NCI-H146 (cell line): Measurements from ENCODE around the gene HLA-C.
A peak's percentile ranks its signal among the peaks of the same experiment; 100 is the strongest.
"Not testable (repeated sequence)": the region's sequence is repeated elsewhere in the genome, so short reads cannot be mapped to it uniquely, and the experiment has no call there.

Experiments used
- DNase-seq: peaks from one replicate; lab custom pipeline; 2025; lab: John Stamatoyannopoulos, UW

The HLA-C gene

DNA sequence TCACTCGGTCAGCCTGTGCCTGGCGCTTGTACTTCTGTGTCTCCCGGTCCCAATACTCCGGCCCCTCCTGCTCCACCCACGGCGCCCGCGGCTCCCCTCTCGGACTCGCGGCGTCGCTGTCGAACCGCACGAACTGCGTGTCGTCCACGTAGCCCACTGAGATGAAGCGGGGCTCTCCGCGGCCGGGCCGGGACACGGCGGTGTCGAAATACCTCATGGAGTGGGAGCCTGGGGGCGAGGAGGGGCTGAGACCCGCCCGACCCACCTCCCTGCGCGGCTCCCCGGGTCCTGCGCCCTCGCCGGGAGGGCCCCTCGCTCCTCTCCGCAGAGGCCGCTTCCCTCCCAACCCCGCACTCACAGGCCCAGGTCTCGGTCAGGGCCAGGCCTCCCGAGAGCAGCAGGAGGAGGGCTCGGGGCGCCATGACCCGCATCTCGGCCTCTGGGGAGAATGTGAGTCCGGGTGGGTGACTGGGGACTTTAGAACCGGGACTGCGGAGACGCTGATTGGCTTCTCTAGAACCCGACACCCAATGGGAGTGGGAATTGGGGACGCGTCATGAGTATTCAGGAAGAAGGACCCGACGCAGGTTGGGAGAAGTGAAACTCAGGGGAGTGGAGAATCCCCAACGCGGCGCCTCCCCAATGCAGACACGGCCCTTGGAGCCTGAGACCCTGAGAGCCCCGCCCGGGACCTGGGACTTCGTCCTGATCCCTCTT, at the start of gene HLA-C:
Gene HLA-C, minus strand, starts transcription at position 452 of the 717 bp plus-strand sequence. Its CDS starts 21 bp downstream, at position 431.
- peak; percentile 91 for DNase-seq

DNA sequence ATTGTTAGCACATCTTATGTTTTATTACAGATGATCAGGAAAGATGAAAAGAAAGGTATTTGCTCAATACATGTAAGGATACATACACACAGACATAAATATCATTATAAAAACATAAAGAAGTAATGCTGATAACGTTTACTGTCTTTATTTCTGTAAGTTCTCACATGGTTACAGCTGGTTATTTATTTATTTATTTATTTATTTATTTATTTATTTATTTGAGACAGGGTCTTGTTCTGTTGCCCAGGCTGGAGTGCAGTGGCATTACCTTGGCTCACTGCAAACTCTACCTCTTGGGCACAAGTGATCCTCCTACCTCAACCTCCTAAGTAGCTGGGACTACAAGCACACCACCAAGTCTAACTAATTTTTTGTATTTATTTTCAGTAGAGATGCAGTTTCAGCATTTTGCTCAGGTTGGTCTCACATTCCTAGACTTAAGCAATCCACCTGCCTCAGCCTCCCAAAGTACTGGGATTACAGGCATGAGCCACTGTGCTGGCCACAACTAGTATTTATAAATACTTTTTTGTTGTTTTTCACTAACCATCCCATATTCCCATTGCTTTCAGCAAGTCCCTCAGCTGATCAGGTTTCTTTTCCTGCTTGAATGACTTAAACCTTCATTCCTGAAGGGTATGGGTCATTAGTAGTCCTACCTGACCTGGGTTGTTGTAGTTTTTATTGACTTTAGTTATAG, 49.3 kb upstream of the HLA-C start:
- DNase-seq: no peak

GRCh38 chr6:31317036-31317435, 45.1 kb upstream of the HLA-C start:
- no peak for DNase-seq

GRCh38 chr6:31309641-31310040, 37.7 kb upstream of the HLA-C start:
- DNase-seq: no peak

- no peak for DNase-seq
These were observed 36.9 kb upstream of the HLA-C start for GRCh38 chr6:31308845-31309175.

DNA sequence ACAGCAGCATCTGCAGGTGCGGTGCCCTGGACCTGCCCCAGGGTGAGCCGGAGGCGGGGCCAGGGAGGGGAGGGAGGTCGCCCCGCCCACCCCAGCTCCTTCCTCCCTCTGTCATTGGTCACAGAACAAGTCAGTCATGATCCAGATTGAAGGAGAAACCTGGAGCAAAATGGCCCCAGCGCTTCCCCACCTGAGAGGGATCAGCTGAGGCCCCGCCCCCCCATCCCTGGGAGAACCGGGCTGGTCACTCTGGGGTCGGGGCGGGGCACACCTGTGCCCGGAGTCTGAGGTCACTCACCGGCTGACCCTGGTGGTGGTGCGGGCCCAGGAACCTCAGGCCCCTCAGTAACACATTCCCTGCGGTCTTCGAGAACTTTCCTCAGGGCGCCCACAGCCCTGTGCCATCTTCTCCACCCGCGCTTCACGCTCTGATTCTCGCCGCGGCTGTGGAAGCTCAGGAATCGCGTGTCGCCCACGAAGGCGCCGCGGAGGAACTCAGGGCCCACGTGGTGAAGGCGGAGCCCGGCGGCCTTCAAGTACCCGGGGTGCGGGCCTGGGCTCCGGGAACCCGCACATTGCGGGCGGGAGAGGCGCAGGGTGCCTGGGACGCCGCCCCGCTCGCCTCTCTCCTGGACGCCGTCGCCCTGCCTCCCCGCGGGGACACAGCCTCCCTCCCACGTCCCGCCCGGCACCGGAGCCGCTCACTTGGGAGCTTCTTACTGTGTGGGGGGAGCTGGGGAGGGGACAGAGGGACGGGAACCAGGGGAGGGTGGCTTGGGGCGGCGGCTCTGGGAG, 36.4 kb upstream of the HLA-C start:
- peak; percentile 87 for DNase-seq

DNA sequence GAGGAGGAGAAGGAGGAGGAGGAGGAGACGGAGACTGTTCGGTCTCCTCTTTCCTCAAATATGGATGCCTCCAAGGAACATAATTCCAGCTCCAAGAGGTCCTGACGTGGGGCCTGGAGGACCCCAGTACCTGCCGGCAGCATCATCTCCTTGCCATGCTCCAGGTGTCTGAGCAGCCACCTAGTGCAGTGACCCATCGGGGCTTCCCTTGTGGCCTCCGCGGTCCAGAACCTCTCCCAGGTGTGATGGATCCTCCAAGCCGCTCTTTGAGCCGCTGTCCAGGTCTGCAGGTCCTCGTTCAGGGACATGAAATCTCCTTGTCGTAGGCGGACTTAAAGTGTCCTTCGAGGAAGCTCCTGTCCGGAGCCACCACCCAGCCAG, 35.8 kb upstream of the HLA-C start:
- DNase-seq: no peak

- DNase-seq: no peak
These were observed 33.9 kb upstream of the HLA-C start for GRCh38 chr6:31305703-31306219.

DNA sequence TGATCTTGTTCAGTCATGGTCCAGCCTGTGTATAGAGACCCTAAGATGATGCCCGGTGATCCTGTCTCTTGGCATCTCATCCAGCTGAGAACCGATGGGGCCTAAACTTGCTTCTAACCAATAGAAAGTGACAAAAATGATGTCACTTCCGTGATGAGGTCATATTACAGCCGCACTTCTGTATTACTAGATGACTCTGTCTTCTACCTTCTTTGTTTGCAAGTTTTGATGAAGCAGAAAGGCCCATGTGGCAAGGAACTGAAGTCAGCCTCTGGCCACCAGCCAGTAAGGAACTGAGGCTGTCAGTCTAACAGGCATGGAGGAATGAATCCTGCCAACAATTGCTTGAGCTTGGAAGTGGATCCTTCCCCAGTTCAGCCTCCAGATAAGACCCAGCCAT, 32.8 kb upstream of the HLA-C start:
- DNase-seq: no peak

DNA sequence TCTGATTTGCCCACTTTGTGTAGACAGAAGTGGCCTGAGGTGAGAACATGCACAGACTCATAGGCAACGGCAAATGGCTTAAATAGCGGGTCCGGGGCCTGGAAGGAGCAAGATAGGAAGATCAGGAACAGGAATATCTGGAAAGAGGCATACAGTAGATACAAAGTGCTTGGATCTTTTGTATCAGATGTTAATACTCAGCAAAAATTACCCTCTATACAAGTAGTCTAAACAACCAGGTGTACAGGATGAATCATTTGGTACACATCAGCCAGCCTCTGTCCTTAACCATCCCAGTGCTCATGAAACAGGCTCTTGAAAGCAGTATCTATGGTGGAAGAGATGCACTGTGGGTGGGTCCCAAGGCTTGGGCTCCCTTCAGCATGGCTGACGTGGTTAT, 28.9 kb upstream of the HLA-C start:
- DNase-seq: no peak

- no peak for DNase-seq
These were observed 28.1 kb upstream of the HLA-C start for GRCh38 chr6:31299947-31300346.

GRCh38 chr6:31299511-31299910, 27.6 kb upstream of the HLA-C start:
- DNase-seq: no peak

- no peak for DNase-seq
These were observed 22.2 kb upstream of the HLA-C start for GRCh38 chr6:31294056-31294455.

DNA sequence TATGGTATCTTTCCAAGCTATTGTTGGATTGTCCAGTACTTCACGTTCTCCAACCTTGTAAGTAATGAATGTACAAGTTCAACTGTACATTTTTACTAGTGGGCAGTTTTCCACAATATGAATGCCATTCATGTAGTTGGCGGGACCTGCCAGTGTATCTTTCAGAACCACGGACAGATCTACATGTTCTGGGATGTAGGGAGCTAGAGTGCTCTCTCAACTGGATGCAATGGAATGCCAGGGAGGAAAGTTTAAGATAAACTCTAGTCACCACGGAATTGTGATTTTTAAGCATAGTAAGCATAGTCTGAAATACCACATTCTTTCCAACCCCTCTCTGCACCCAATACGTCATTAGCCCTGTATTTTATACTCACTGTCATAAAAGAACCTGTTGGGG, 21.5 kb upstream of the HLA-C start:
- DNase-seq: no peak

- no peak for DNase-seq
These were observed 17.9 kb upstream of the HLA-C start for GRCh38 chr6:31289788-31290187.

GRCh38 chr6:31287619-31288018, 15.7 kb upstream of the HLA-C start:
- DNase-seq: no peak

- no peak for DNase-seq
These were observed 14.1 kb upstream of the HLA-C start for GRCh38 chr6:31285982-31286381.

GRCh38 chr6:31285486-31285885, 13.6 kb upstream of the HLA-C start:
- no peak for DNase-seq

GRCh38 chr6:31279647-31280046, 7.8 kb upstream of the HLA-C start:
- DNase-seq: not testable (repeated sequence)

DNA sequence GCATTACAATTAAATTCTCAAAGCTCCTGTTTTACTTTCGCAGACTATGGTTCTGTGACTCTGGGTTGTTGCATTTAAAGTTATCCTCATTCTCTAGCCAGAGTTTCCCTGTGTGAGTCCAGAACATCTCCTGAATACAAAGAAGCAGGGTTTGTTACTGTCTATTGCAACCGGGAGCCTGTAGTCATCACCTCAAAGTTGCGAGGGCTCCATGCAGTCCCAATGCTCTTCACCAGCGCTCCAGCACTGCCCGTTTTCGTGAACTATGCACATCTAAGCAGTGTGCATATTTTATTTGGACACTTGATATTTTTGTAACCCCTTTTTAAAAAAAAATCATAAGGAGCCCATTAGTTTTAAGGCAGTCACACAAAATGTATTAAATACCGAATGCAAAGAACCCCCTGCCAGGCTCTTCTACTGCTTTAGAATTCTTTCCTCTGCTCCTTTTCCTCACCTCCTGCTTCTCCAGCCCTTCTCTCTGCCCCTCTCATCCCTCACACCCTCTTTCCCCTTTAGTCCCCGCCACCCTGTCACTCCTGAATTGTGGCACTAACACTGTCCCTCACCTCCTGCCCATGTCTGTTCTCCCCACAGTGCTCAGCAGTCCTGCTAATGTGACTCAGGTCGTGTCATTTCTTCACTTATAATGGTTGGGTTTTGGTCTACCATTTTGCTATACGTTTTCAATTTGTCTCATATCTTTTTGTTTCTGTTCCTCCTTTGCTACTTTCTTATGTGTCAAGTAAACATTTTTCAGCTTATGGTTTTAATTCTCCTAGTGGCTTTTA, 1.1 kb upstream of the HLA-C start:
- no peak for DNase-seq

- DNase-seq: peak; percentile 3
These were observed 544 bp upstream of the HLA-C start for GRCh38 chr6:31272436-31272835.
